OCI-LY7 (cell line): ENCODE data around the gene ELOF1.

Experiments
- CTCF ChIP-seq: fragments of 200-600 bp; sonication (generic); conservative IDR thresholded peaks from 2 replicates; pipeline ENCODE4 v1.5.1; 2014; ENCODE audit warnings: mild to moderate bottlenecking, antibody characterized with exemption, low read length, moderate library complexity, mixed read lengths
- EZH2phosphoT487 ChIP-seq: fragments of 200-600 bp; sonication (generic); IDR thresholded peaks from 2 replicates; pipeline ENCODE4 v1.6.1; 2018; ENCODE audit warnings: low read depth, borderline replicate concordance, mild to moderate bottlenecking, mixed run types, antibody characterized with exemption, low read length, moderate library complexity, mixed read lengths

- no peak for TF ChIP-seq CTCF
- TF ChIP-seq EZH2phosphoT487 = no peak
These were observed 11.0 kb upstream of the ELOF1 start for GRCh38 chr19:11570039-11570462.
